Pulmonary artery endothelial cell (primary cell): ENCODE measurements around the gene WDR70. TPM values are rescaled to one million over a fixed set of nuclear protein-coding genes. Genes with fewer than 3 reads are reported as not detected.
"Not testable (repeated sequence)": the region's sequence is repeated elsewhere in the genome, so short reads cannot be mapped to it uniquely, and the experiment has no call there.

ENCODE experiments used
- DNase-seq: peaks from one replicate; pipeline ENCODE4 v3.0.0-alpha.2; 2011; ENCODE audit warnings: low read depth, low spot score
- total RNA-seq: library from RNA; depleted of rRNA; stranded (reverse); fragments of >200 nt; gene quantifications from 2 replicates; pipeline ENCODE4 v1.2.3, GENCODE V29; 2014

The WDR70 gene
- total RNA-seq, 1 donor from 2014 or later, result 35.9 TPM

- no peak for DNase-seq
These were observed 410.9 kb downstream of the WDR70 start for GRCh38 chr5:37789991-37790390.

GRCh38 chr5:37791321-37791720, 412.2 kb downstream of the WDR70 start:
- DNase-seq, result no peak

GRCh38 chr5:37792975-37793631, 414.0 kb downstream of the WDR70 start:
- DNase-seq, result no peak

- DNase-seq, result not testable (repeated sequence)
These were observed 416.2 kb downstream of the WDR70 start for GRCh38 chr5:37795292-37795691.

GRCh38 chr5:37796435-37796834, 417.3 kb downstream of the WDR70 start:
- DNase-seq, result not testable (repeated sequence)

- no peak for DNase-seq
These were observed 420.8 kb downstream of the WDR70 start for GRCh38 chr5:37799865-37800421.

- no peak for DNase-seq
These were observed 422.4 kb downstream of the WDR70 start for GRCh38 chr5:37801521-37801920.

Other genes with a start within 250 kb of the WDR70 start
- 10.0 and 15.3 TPM in 2 replicates for gene CPLANE1, start 129.9 kb upstream of the WDR70 start, total RNA-seq
- gene NUP155, start 8.2 kb upstream of the WDR70 start, total RNA-seq, result 46.9 and 53.1 TPM in 2 replicates